Activated CD4-positive, alpha-beta T cell treated with anti-CD3 and anti-CD28 coated beads for 24 hours (primary cell): ENCODE data around the gene MYL9.
"Not testable (repeated sequence)": the region's sequence is repeated elsewhere in the genome, so short reads cannot be mapped to it uniquely, and the experiment has no call there.

ENCODE experiments used
- DNase-seq, 2 donors: peaks; one replicate each; pipeline ENCODE4 v3.0.0-alpha.2; 2020; ENCODE audit warnings: low read depth in 2 of 2

MYL9 gene

DNA sequence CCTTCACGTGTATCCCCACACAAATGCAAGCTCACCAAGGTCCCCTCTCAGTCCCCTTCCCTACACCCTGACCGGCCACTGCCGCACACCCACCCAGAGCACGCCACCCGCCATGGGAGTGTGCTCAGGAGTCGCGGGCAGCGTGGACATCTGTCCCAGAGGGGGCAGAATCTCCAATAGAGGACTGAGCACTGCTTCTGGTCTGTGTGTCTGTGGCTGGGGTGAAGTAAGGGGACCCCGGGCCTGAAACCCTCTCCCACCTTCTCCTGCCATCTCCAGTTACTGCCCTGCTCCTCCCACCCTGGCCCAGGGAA, 8.3 kb downstream of the MYL9 start:
- DNase-seq, result no peak

DNA sequence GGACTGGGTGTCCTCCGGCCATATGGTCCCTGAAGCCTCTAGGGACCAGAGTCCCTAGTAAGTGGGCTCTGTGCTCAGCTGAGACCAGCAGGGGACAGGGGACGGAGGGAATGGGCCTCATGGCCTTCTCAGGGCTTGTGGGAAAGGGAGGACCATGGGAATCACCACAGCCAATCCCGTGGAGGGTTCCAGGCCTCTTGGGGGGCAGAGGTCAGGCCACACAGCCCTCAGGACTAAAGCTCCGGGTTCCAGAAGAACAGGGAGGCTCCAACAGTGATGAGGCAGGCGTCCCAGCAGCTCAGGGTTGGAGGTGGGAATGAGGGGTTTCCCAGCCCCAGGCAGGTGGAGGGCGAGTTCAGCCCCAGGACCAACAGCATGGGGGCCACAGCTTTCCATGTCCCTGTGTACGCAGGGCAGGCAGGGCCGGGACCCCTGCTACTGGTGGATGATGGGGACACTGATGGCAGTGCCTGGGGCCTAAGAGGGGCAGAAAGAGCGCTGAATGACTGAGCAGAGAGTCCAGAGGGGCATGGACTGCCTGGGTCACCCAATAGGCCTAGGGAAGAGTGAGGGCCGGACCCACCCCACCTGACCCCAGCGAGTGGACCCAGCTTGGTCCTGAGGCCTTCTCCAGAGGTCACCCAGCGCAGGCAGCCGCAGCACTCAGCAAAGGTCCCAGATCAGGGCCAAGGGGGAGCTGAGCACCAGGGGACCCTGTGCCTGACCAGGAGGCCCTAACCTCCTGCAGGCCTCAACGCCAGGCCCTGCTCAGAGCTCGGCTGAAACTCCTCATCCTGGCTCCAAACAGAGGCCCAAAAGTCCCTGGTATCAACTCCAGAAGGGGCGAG, 8.8 kb downstream of the MYL9 start:
- DNase-seq, result no peak

GRCh38 chr20:36550790-36551299, 9.5 kb downstream of the MYL9 start:
- DNase-seq, result no peak

GRCh38 chr20:36555248-36555647, 13.9 kb downstream of the MYL9 start:
- no peak for DNase-seq

DNA sequence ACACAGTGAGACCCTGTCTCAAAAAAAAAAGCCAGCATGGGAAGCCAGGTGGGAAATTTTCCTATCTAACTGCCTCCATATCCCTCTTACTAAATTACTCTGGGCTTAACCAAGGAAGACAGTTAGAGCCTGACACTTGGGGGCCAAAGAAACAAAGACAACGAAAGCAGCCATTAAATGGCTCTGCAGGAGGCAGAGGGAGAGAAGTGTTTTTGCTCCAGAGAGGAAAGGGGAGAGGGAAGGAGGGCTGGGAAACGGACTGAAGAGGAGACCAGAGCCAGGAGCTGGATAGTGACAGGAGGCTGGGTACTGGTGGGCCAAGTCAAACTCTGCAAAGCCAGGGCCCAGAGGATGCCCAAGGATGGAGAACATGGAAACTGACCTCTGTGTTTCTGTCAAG, 21.4 kb downstream of the MYL9 start:
- DNase-seq, result no peak

DNA sequence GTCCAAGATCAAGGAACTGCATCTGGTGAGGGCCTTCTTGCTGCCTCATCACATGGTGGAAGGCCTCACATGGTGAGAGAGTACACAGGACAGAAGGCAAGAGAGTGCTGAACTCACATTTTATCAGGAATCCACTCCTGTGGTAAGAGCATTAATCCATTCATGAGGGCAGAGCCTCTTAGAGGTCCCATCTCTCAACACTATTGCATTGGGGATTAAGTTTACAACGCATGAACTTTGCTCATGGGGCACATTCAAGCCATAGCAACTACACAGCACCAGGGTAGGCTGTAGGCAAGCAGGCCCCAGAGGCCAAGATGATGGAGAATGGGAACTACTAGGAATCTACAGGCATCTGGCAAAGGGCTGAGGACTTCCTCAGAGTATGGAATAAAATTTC, 22.1 kb downstream of the MYL9 start:
- DNase-seq, result no peak

DNA sequence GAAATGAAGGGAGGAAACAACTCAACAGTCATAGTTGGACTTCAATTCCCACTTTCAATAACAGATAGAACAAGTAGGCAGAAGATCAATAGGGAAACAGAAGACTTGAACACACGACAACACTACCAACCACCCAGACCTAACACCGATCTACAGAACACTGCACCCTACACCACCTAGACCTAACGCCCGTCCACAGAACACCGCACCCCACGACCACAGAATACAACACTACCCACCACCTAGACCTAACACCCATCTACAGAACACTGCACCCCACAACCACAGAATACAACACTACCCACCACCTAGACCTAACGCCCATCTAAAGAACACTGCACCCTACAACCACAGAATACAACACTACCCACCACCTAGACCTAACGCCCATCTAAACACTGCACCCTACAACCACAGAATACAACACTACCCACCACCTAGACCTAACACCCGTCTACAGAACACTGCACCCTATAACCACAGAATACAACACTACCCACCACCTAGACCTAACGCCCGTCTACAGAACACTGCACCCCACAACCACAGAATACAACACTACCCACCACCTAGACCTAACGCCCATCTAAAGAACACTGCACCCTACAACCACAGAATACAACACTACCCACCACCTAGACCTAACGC, 22.9 kb downstream of the MYL9 start:
- not testable (repeated sequence) for DNase-seq

GRCh38 chr20:36564726-36565121, 23.4 kb downstream of the MYL9 start:
- DNase-seq, result not testable (repeated sequence)

GRCh38 chr20:36565520-36565919, 24.2 kb downstream of the MYL9 start:
- DNase-seq, result no peak

DNA sequence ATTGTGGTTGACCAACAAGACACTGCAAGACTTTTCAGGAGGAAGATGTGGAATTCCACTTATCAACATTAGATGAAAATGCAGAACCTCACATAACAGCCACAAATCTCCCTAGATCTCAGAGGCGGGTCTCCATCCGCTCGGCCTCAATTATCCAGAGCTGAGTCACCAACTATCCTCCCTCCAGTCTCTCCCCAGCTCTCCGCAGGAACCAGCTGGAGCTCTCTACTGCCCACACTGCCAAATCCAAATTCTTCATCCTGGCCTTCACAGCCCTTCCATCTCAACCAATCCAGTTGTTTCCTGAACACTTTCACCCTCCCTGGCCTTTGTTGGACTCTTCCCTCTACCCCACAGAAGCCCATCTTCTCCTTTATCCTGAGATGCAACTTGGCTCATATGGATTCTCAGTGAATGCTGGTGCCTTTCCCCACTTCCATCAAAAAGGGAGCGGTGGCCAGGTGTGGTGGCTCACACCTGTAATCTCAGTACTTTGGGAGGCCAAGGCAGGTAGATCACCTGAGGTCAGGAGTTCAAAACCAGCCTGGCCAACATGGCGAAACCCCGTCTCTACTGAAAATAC, 28.6 kb downstream of the MYL9 start:
- no peak for DNase-seq

DNA sequence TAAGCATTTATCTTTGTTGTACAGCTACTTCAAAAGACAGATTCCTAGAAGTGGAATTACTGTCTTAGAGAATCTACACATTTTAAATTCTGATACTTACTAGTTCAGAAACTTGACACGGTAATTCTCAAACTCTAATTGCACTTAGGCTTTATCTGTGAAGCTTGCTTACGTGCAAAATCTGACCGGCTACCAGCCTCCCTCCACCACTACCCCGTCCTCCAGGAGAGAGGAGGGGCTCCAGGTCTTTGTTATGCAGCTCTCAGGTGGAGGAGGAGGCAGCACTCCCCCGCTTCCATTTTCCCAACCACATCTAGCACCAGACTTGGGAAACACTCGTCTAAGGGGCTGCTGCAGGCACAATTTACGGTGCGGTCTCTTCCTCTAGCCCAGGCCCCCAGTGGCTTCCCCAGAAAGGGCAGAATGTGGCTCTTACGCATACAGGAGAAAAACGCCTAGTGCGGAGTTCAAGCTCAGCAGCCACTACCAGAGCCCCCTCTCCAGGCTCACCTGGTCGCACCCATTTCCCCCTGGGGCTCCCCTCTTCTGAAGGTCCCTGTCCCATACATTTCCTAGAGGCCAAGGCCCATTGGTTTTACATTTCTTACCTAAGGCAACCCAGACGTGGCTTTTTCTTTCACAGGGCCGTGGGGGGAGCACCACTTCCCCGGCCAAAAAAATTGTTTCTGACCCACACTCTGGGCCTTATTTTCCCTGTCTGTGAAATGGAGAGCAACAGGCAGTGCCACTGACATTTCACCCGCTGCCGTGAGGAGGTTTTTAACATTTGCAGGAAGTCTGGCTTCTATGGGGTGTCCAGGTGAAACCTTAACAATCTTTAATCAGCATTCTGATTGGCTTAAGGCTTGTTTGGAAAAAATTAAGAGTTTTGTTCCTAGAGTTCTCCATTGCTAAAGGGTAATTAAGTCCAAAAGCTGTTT, 30.5 kb downstream of the MYL9 start:
- DNase-seq, result no peak

- DNase-seq, result peak; percentile 46 to 52
Observed at GRCh38 chr20:36572701-36573102, 31.4 kb downstream of the MYL9 start.

DNA sequence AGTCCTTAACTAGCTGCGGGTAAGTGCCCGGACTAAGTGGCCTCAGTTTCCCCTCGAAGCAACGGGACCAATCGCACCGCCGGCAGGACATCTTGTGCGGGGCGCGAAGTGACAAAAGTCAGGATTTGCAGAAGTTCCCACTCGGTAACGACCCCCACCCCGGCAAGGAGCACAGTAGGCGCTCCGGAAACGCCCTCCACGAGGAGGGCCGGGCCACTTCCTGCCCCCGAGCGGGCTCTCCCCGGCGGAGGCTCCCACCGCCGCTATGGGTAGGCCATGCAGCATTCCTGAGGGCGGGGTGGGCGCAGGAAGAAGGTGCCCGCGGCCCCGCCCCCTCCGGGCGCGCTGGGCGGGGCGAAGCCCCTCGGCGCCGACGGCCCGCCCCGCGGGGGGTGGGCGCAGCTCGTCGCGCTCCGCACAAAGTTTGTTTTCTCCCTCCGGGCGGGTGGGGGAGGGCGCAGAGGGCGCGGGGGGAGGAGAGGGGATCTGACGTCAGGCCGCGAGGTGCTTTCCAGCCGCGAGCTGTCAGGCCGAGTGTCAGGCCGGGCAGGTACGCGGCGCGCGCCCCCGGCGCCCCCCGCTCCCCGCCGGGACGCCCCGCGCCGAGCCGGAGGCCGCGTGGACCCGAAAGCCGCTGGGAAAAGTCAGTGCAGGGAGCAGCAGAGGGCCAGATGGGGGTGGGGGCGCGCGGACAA, 31.9 kb downstream of the MYL9 start, which contains the start of gene TGIF2:
Gene TGIF2, plus strand, starts transcription at position 495 of the 695 bp plus-strand sequence. CDS start 5,178 bp downstream, outside the sequence.
- peak; percentile 79 to 82 for DNase-seq

DNA sequence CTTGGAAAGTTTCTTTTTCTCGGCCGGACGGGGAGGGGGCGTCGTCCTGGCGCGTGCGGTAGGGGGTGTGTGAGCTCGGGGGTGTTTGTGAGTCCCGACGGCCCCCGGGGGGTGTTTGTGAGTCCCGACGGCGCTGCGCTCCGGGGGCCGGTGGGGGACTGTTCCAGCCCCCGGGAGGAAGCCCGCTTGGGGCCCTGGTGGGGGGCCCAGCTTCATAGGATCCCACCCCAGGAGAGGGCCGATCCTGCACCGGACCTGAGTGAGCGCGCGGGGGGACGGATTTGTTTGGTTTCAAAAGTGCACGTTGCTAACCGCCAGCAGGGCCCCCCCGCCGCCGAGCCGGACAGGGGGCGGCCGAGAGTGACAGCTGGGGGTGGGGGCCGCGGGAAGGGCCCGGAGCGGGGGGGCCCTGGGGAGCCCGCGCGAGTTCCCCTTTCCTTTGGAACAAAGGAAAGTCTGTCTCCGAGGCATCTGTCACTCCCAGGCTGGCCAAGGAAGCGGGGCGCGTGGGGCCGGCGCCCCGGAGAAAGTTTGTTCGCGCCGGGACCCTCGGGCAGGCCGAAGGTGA, 32.6 kb downstream of the MYL9 start:
- DNase-seq, result peak in 1 of 2 donors; percentile 18

- peak; percentile 25 to 34 for DNase-seq
Observed at GRCh38 chr20:36574366-36575135, 33.2 kb downstream of the MYL9 start.

- no peak for DNase-seq
Observed at GRCh38 chr20:36576081-36576445, 34.7 kb downstream of the MYL9 start.

GRCh38 chr20:36578356-36579041, 37.2 kb downstream of the MYL9 start:
- no peak for DNase-seq

- DNase-seq, result no peak
Observed at GRCh38 chr20:36579996-36580545, 38.8 kb downstream of the MYL9 start.

- DNase-seq, result no peak
Observed at GRCh38 chr20:36582322-36582721, 41.0 kb downstream of the MYL9 start.
